SK-N-SH (cell line): Measurements from ENCODE around the gene GUCY2F. TPM values are rescaled to one million over a fixed set of nuclear protein-coding genes. Genes with fewer than 3 reads are reported as not detected.

ENCODE experiments used
- CTCF ChIA-PET: fragments of 300-600, 350-600 bp; formaldehyde crosslinking; extraction: SDS; loops from one replicate; lab custom pipeline; 2021; lab: Yijun Ruan, JAX
- POLR2A ChIA-PET: fragments of 350-600 bp; sonication (Branson Sonifier 250); formaldehyde crosslinking; extraction: SDS; loops from one replicate; lab custom pipeline; 2020; ENCODE audit warnings: antibody characterized with exemption, inconsistent platforms; lab: Yijun Ruan, JAX
- DNase-seq: peaks from one replicate; pipeline ENCODE4 v3.0.0; 2012
- H2AFZ ChIP-seq: fragments of 200-600 bp; sonication (generic); 2 replicates; pipeline ENCODE4 v1.8.1; 2016; ENCODE audit warnings: antibody characterized with exemption, mild to moderate bottlenecking, low read depth
- H3F3A ChIP-seq: fragments of 200-600 bp; sonication (generic); replicated peaks from 2 replicates; pipeline ENCODE3; 2016; ENCODE audit warnings: antibody characterized with exemption, mild to moderate bottlenecking; ENCODE audit not compliant: insufficient read depth
- H3K27ac ChIP-seq, 2 experiments: fragments of 200-500 bp in 1 of 2; fragments of 200-600 bp in 1 of 2; sonication (Bioruptor generic) in 1 of 2; sonication (generic), shearing (Covaris generic) in 1 of 2; 2 replicates each; pipeline versions ENCODE4 v1.5.1 to v1.6.1; 2014 to 2016; ENCODE audit warnings: low read depth in 2 of 2, inconsistent platforms in 1 of 2, low read length in 1 of 2, mild to moderate bottlenecking in 1 of 2, mixed read lengths in 1 of 2
- H3K27me3 ChIP-seq: fragments of 200-600 bp; sonication (generic), shearing (Covaris generic); 2 replicates; pipeline ENCODE4 v1.6.1; 2016; ENCODE audit warnings: mixed run types; ENCODE audit not compliant: insufficient read depth
- H3K36me3 ChIP-seq, 2 experiments: fragments of 200-500 bp in 1 of 2; fragments of 200-600 bp in 1 of 2; sonication (Bioruptor generic) in 1 of 2; sonication (generic) in 1 of 2; replicated peaks in 1 of 2; 2 replicates each; pipeline versions ENCODE3 to v1.5.1; 2014 to 2016; ENCODE audit warnings: low read length in 1 of 2, mild to moderate bottlenecking in 1 of 2; ENCODE audit not compliant: insufficient read depth in 2 of 2, control insufficient read depth in 1 of 2
- H3K4me1 ChIP-seq, 2 experiments: fragments of 200-500 bp in 1 of 2; fragments of 200-600 bp in 1 of 2; sonication (Bioruptor generic) in 1 of 2; sonication (generic), shearing (Covaris generic) in 1 of 2; 2 replicates each; pipeline versions ENCODE4 v1.5.1 to v1.6.1; 2014 to 2016; ENCODE audit warnings: low read depth in 1 of 2, low read length in 1 of 2, mixed run types in 1 of 2; ENCODE audit not compliant: insufficient read depth in 2 of 2, control insufficient read depth in 1 of 2
- H3K4me2 ChIP-seq: fragments of 200-600 bp; sonication (generic), shearing (Covaris generic); 2 replicates; pipeline ENCODE4 v1.6.1; 2017; ENCODE audit warnings: mixed run types
- H3K4me3 ChIP-seq, 2 experiments: fragments of 200-500 bp in 1 of 2; fragments of 200-600 bp in 1 of 2; sonication (Bioruptor generic) in 1 of 2; sonication (generic), shearing (Covaris generic) in 1 of 2; 2 replicates each; pipeline versions ENCODE4 v1.5.1 to v1.8.1; 2014 to 2016; ENCODE audit warnings: low read depth in 2 of 2, inconsistent platforms in 1 of 2, low read length in 1 of 2, mild to moderate bottlenecking in 1 of 2, mixed read lengths in 1 of 2, moderate library complexity in 1 of 2
- H3K79me2 ChIP-seq: fragments of 200-600 bp; sonication (generic); 2 replicates; pipeline ENCODE4 v1.8.1; 2017; ENCODE audit warnings: mild to moderate bottlenecking; ENCODE audit not compliant: insufficient read depth
- H3K9ac ChIP-seq: fragments of 200-600 bp; sonication (generic); 2 replicates; pipeline ENCODE4 v1.6.1; 2017; ENCODE audit warnings: mixed run types
- H3K9me2 ChIP-seq: fragments of 200-600 bp; sonication (generic); 2 replicates; pipeline ENCODE4 v1.6.1; 2017; ENCODE audit warnings: mixed run types
- H3K9me3 ChIP-seq: fragments of 200-600 bp; sonication (generic); 2 replicates; pipeline ENCODE4 v1.6.1; 2017; ENCODE audit warnings: mixed run types, mild to moderate bottlenecking, moderate library complexity
- H4K20me1 ChIP-seq: fragments of 200-600 bp; sonication (generic); 2 replicates; pipeline ENCODE4 v1.6.1; 2017; ENCODE audit warnings: mild to moderate bottlenecking, mixed run types; ENCODE audit not compliant: insufficient read depth
- CHD2 ChIP-seq: fragments of 150-350 bp; IDR thresholded peaks from 2 replicates; pipeline ENCODE4 v1.6.1; 2018; ENCODE audit warnings: low read length; ENCODE audit not compliant: partially characterized antibody
- CTCF ChIP-seq: fragments of 200-600 bp; sonication (generic); IDR thresholded peaks from 2 replicates; pipeline ENCODE4 v1.6.1; 2017; ENCODE audit warnings: antibody characterized with exemption, mild to moderate bottlenecking, moderate library complexity
- FOSL2 ChIP-seq: IDR thresholded peaks from 2 replicates; pipeline ENCODE4 v1.4.0; 2012; ENCODE audit warnings: low read depth, mild to moderate bottlenecking, moderate library complexity, borderline replicate concordance
- FOXJ3 ChIP-seq: sonication (generic); formaldehyde crosslinking; IDR thresholded peaks from 2 replicates; pipeline ENCODE4 v1.5.1; 2020; ENCODE audit warnings: mild to moderate bottlenecking, missing genetic modification reagents
- FOXM1 ChIP-seq: IDR thresholded peaks from 2 replicates; pipeline ENCODE4 v1.4.0; 2012; ENCODE audit warnings: low read depth, mild to moderate bottlenecking
- PBX3 ChIP-seq: IDR thresholded peaks from 2 replicates; pipeline ENCODE4; 2012
- POLR2AphosphoS5 ChIP-seq: IDR thresholded peaks from 2 replicates; pipeline ENCODE4 v1.6.1; 2012; ENCODE audit warnings: low read depth, low read length
- RXRA ChIP-seq: IDR thresholded peaks from 2 replicates; pipeline ENCODE4 v1.4.0; 2012; ENCODE audit warnings: low read depth, mild to moderate bottlenecking, borderline replicate concordance
- TCF12 ChIP-seq: IDR thresholded peaks from 2 replicates; pipeline ENCODE4 v1.4.0; 2012
- TEAD4 ChIP-seq: IDR thresholded peaks from 2 replicates; pipeline ENCODE4 v1.4.0; 2012; ENCODE audit warnings: mild to moderate bottlenecking, borderline replicate concordance; ENCODE audit not compliant: insufficient read depth
- YY1 ChIP-seq: IDR thresholded peaks from 2 replicates; pipeline ENCODE4 v1.4.0; 2012; ENCODE audit warnings: low read depth, mild to moderate bottlenecking
- WGBS: methylation state at CpG from one replicate; pipeline ENCODE4 v1.1.6; 2017; ENCODE audit warnings: low lambda C conversion rate; 5-methylcytosine and 5-hydroxymethylcytosine counted together
- polyA plus RNA-seq, 3 experiments: library from polyadenylated mRNA; depleted of rRNA; stranded (reverse); fragments of >200 nt; gene quantifications; 2 replicates each; pipeline ENCODE4 v1.2.3, GENCODE V29; 2012
- TF ChIP-seq, protein P1 (sequence below): fragments of 150-350 bp; IDR thresholded peaks from 2 replicates; pipeline ENCODE4 v1.6.1; 2016; ENCODE audit warnings: mild to moderate bottlenecking, low read depth, low read length
- TF ChIP-seq, protein P2 (sequence below): IDR thresholded peaks from 2 replicates; pipeline ENCODE4 v1.4.0; 2012; ENCODE audit warnings: low read depth, borderline replicate concordance

The GUCY2F gene
- polyA plus RNA-seq, 1 of the 3 experiments (the other 2 are of a cell fraction), result not detected

DNA sequence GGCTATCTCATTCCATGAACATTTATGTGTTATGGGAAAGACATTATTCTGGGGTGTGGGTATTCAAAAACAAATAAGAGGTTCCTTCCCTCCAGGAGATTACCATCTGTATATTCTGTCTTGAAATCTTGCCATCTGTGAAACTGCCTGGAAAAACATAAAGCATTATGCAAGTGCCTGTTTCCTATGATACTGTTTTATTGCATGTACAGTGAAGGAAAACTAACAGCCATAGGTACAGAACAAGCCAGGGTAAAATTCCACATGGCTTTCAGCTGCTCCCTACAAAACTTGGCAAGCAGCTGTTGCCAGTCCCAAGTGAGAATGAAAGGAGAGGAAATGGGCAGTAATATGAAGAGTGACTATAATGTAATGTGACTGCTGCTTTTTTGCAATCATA is 136.0 kb downstream of the GUCY2F start:
- DNase-seq, result no peak
- Histone ChIP-seq H3F3A (no peaks in the 10 kb centered on the region), H3K4me3 (no peak overlapping the region), H3K9ac (no peak overlapping the region), H3K9me2 (no peaks in the 10 kb centered on the region), H2AFZ (no peak overlapping the region), H3K79me2 (no peaks in the 10 kb centered on the region), H4K20me1 (no peaks in the 10 kb centered on the region), H3K27me3 (no peaks in the 10 kb centered on the region; the same call in 1 of the 2 replicates), H3K36me3 (no peaks in the 10 kb centered on the region), H3K4me1 (no peaks in the 10 kb centered on the region), H3K4me2 (no peak overlapping the region), H3K27ac (no peak overlapping the region), H3K9me3 (no peaks in the 10 kb centered on the region)
- ChIA-PET POLR2A (no interaction called here), CTCF (no interaction called here)
- TF ChIP-seq CHD2 (no peak), RXRA (no peak), FOXJ3 (no peak), PBX3 (no peak), YY1 (no peak)

DNA sequence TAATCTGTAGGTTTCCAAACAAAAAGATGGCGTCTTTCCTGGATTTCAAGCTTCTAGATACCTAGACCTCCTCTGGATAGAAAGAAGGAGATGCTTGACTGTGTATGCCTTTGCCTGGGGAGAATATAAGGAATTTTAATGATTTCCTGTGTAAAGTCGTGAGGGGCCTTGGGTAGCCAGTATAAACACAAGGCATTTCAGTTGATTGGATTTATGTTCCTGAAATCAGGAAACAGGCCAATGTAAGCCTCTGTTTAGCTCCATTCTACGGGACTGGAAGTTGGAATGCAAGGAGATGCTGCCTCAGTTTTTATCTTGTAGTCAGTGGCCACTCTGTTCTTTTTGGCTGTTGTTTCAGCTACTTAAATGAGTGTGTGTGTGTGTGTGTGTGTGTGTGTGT is 137.2 kb downstream of the GUCY2F start:
- Histone ChIP-seq H3K9me2 (no peaks in the 10 kb centered on the region), H3K36me3 (no peaks in the 10 kb centered on the region), H3K27ac (no peak overlapping the region), H3K27me3 (no peaks in the 10 kb centered on the region; the same call in 1 of the 2 replicates), H2AFZ (no peak overlapping the region), H3K4me3 (no peak overlapping the region), H3K4me2 (no peak overlapping the region), H3F3A (no peaks in the 10 kb centered on the region), H3K79me2 (no peaks in the 10 kb centered on the region), H3K9ac (no peak overlapping the region), H3K4me1 (no peaks in the 10 kb centered on the region), H4K20me1 (no peaks in the 10 kb centered on the region), H3K9me3 (no peaks in the 10 kb centered on the region)
- TF ChIP-seq RXRA (no peak), POLR2AphosphoS5 (no peak), TEAD4 (no peak), FOSL2 (no peak), FOXM1 (no peak), TCF12 (no peak), FOXJ3 (no peak), CTCF (no peak)
- TF ChIP-seq, protein P1, sequence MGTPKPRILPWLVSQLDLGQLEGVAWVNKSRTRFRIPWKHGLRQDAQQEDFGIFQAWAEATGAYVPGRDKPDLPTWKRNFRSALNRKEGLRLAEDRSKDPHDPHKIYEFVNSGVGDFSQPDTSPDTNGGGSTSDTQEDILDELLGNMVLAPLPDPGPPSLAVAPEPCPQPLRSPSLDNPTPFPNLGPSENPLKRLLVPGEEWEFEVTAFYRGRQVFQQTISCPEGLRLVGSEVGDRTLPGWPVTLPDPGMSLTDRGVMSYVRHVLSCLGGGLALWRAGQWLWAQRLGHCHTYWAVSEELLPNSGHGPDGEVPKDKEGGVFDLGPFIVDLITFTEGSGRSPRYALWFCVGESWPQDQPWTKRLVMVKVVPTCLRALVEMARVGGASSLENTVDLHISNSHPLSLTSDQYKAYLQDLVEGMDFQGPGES, result no peak
- TF ChIP-seq, protein P2, sequence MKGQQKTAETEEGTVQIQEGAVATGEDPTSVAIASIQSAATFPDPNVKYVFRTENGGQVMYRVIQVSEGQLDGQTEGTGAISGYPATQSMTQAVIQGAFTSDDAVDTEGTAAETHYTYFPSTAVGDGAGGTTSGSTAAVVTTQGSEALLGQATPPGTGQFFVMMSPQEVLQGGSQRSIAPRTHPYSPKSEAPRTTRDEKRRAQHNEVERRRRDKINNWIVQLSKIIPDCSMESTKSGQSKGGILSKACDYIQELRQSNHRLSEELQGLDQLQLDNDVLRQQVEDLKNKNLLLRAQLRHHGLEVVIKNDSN, result no peak
- CTCF ChIA-PET, result no interaction called here
- 7% methylated on average over 3 of the region's 3 CpGs for WGBS
- POLR2A ChIA-PET, result no interaction called here
- DNase-seq, result no peak
